ENCODE data around the gene SLC25A44.

The SLC25A44 gene

GRCh38 chr1:156241311-156241811 lies 47.5 kb downstream of the SLC25A44 start:
- no peak for DNase-seq (ENCODE audit: low read depth)

- no peak for DNase-seq (ENCODE audit: low read depth)
Measured at GRCh38 chr1:156241926-156242325, 48.0 kb downstream of the SLC25A44 start, which contains the start of gene BGLAP. Gene BGLAP, plus strand, starts transcription at chr1:156242184. Its CDS starts 48 bp downstream, at chr1:156242232.

- DNase-seq (ENCODE audit: low read depth) = no peak
Measured at GRCh38 chr1:156242738-156243137, 48.8 kb downstream of the SLC25A44 start.

GRCh38 chr1:156244126-156244525 lies 50.2 kb downstream of the SLC25A44 start:
- DNase-seq (ENCODE audit: low read depth) = no peak

- no peak for DNase-seq (ENCODE audit: low read depth)
Measured at GRCh38 chr1:156244712-156245111, 50.8 kb downstream of the SLC25A44 start.

GRCh38 chr1:156245451-156246232 lies 51.7 kb downstream of the SLC25A44 start:
- DNase-seq (ENCODE audit: low read depth) = no peak

GRCh38 chr1:156246241-156246780 lies 52.4 kb downstream of the SLC25A44 start:
- no peak for DNase-seq (ENCODE audit: low read depth)

GRCh38 chr1:156246781-156247459 lies 53.0 kb downstream of the SLC25A44 start:
- no peak for DNase-seq (ENCODE audit: low read depth)

- no peak for DNase-seq (ENCODE audit: low read depth)
Measured at GRCh38 chr1:156247460-156248322, 53.8 kb downstream of the SLC25A44 start, which contains the start of gene PAQR6. Gene PAQR6, minus strand, starts transcription at chr1:156248056. Its CDS starts 1,325 bp downstream, at chr1:156246731.

- no peak for DNase-seq (ENCODE audit: low read depth)
Measured at GRCh38 chr1:156248323-156248683, 54.4 kb downstream of the SLC25A44 start.

- DNase-seq (ENCODE audit: low read depth) = no peak
Measured at GRCh38 chr1:156249593-156249992, 55.7 kb downstream of the SLC25A44 start.

- DNase-seq (ENCODE audit: low read depth) = no peak
Measured at GRCh38 chr1:156251527-156251926, 57.6 kb downstream of the SLC25A44 start.

- no peak for DNase-seq (ENCODE audit: low read depth)
Measured at GRCh38 chr1:156253634-156254033, 59.7 kb downstream of the SLC25A44 start.

GRCh38 chr1:156257711-156258110 lies 63.8 kb downstream of the SLC25A44 start:
- no peak for DNase-seq (ENCODE audit: low read depth)

- DNase-seq (ENCODE audit: low read depth) = no peak
Measured at GRCh38 chr1:156258859-156259258, 65.0 kb downstream of the SLC25A44 start.

- no peak for DNase-seq (ENCODE audit: low read depth)
Measured at GRCh38 chr1:156259805-156260204, 65.9 kb downstream of the SLC25A44 start.

- no peak for DNase-seq (ENCODE audit: low read depth)
Measured at GRCh38 chr1:156260896-156261295, 67.0 kb downstream of the SLC25A44 start.

Measured in GM04503 (cell line).